Hepatocyte (in vitro differentiated cells): Measurements from ENCODE around the gene NRTN.

Experiments used
- EZH2 ChIP-seq: fragments of 200-600 bp; sonication (generic); IDR thresholded peaks from 2 replicates; pipeline ENCODE4 v1.6.1; 2016; ENCODE audit warnings: antibody characterized with exemption, mild to moderate bottlenecking, borderline replicate concordance
- TF ChIP-seq, protein P1 (sequence below): fragments of 200-600 bp; sonication (generic); IDR thresholded peaks from 2 replicates; pipeline ENCODE4 v1.5.1; 2016; ENCODE audit warnings: antibody characterized with exemption, mild to moderate bottlenecking; ENCODE audit not compliant: poor library complexity

GRCh38 chr19:5772416-5772815, 32.5 kb upstream of the NRTN start:
- TF ChIP-seq, protein P1, sequence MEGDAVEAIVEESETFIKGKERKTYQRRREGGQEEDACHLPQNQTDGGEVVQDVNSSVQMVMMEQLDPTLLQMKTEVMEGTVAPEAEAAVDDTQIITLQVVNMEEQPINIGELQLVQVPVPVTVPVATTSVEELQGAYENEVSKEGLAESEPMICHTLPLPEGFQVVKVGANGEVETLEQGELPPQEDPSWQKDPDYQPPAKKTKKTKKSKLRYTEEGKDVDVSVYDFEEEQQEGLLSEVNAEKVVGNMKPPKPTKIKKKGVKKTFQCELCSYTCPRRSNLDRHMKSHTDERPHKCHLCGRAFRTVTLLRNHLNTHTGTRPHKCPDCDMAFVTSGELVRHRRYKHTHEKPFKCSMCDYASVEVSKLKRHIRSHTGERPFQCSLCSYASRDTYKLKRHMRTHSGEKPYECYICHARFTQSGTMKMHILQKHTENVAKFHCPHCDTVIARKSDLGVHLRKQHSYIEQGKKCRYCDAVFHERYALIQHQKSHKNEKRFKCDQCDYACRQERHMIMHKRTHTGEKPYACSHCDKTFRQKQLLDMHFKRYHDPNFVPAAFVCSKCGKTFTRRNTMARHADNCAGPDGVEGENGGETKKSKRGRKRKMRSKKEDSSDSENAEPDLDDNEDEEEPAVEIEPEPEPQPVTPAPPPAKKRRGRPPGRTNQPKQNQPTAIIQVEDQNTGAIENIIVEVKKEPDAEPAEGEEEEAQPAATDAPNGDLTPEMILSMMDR = no peak
- TF ChIP-seq EZH2 = no peak
